ENCODE measurements around the gene SLFN12L. TPM values are rescaled to one million over a fixed set of nuclear protein-coding genes. Genes with fewer than 3 reads are reported as not detected.
"Not testable (repeated sequence)": the region's sequence is repeated elsewhere in the genome, so short reads cannot be mapped to it uniquely, and the experiment has no call there.

Gene SLFN12L
- total RNA-seq, 1 donor = 0.18 TPM

DNA sequence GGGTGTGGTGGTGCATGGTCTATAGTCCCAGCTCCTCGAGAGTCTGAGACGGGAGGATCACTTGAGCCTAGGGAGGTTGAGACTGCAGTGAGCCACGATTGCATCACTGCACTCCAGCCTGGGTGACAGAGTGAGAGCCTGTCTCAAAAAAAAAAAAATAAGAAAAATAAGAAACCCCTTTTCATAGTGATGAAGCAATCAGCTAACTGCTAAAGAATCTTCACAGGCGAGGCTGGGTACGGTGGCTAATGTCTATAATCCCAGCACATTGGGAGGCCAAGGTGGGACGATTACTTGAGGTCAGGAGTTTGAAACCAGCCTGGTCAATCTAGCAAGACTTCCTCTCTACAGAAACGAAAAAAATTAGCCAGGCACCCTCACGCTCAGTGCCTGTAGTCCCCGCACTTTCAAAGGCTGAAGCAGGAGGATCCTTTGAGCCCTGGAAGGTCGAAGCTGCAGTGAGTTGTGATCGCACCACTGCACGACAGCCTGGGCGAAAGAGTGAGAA lies 760 bp downstream of the SLFN12L start:
- TF ChIP-seq, protein P1, sequence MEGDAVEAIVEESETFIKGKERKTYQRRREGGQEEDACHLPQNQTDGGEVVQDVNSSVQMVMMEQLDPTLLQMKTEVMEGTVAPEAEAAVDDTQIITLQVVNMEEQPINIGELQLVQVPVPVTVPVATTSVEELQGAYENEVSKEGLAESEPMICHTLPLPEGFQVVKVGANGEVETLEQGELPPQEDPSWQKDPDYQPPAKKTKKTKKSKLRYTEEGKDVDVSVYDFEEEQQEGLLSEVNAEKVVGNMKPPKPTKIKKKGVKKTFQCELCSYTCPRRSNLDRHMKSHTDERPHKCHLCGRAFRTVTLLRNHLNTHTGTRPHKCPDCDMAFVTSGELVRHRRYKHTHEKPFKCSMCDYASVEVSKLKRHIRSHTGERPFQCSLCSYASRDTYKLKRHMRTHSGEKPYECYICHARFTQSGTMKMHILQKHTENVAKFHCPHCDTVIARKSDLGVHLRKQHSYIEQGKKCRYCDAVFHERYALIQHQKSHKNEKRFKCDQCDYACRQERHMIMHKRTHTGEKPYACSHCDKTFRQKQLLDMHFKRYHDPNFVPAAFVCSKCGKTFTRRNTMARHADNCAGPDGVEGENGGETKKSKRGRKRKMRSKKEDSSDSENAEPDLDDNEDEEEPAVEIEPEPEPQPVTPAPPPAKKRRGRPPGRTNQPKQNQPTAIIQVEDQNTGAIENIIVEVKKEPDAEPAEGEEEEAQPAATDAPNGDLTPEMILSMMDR (IDR thresholded peaks at IDR 0.05; ENCODE audit: insufficient read depth, low read length) = no peak
- H3K4me3 ChIP-seq (ENCODE audit: low read depth, low read length) = no peak overlapping the region
- no peak for DNase-seq (ENCODE audit: low read depth)

DNA sequence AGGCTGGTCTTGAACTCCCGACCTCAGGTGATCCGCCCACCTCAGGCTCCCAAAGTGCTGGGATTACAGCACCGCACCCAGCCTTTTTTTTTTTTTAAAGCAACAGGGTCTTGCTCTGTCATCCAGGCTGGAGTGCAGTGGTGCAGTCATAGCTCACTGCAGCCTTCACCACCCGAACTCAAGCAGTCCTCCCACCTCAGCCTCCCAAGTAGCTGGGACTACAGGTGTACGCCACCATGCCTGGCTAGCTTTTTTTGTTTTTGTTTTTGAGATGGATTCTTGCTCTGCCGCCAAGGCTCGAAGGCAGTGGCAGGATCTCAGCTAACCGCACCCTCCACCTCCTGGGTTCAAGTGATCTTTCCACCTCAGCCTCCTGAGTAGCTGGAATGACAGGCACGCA lies 2.1 kb downstream of the SLFN12L start:
- DNase-seq (ENCODE audit: low read depth); H3K4me3 ChIP-seq (ENCODE audit: low read depth, low read length): not testable (repeated sequence)

GRCh38 chr17:35534576-35535093 lies 2.8 kb downstream of the SLFN12L start:
- DNase-seq (ENCODE audit: low read depth) = no peak
- no peak overlapping the region for H3K4me3 ChIP-seq (ENCODE audit: low read depth, low read length)
- TF ChIP-seq, protein P1 (IDR thresholded peaks at IDR 0.05; ENCODE audit: insufficient read depth, low read length) = no peak

DNA sequence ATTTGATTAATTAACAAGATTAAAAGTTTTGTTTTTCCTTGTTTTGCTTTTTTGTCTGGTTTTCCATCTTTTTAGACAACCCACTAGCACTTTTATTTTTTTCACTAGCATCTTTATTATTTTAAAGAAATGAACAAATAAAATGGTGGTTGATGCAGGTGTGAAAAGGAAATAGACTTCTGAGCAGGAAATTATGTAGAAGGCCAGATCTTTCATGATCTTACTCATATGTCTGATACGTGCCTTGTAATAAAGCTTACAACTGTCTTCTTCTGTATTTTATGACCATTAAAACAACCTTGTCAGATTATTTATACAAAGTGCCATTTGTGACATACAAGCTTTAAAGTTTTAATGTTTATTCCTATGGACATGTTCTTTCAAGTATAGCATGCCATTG lies 6.3 kb downstream of the SLFN12L start:
- TF ChIP-seq, protein P1 (IDR thresholded peaks at IDR 0.05; ENCODE audit: insufficient read depth, low read length) = no peak
- no peak for DNase-seq (ENCODE audit: low read depth)
- no peak overlapping the region for H3K4me3 ChIP-seq (ENCODE audit: low read depth, low read length)

DNA sequence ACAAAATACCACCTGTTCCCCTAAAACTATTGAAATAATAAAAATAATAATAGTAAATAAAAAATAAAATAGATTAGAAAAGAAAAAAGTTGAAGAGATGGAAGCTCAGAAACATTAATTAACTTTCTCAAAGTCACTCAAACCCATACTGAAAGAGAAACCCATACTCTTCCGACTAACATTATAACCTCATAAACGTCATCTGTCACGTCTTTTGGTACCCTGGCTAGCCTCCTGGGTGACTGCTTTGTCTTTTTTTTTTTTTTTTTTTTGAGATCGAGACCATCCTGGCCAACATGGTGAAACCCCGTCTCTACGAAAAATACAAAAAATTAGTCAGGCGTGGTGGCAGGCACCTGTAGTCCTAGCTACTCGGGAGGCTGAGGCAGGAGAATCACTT lies 7.6 kb downstream of the SLFN12L start:
- TF ChIP-seq, protein P1 (IDR thresholded peaks at IDR 0.05; ENCODE audit: insufficient read depth, low read length) = no peak
- no peak overlapping the region for H3K4me3 ChIP-seq (ENCODE audit: low read depth, low read length)
- DNase-seq (ENCODE audit: low read depth) = no peak

- H3K4me3 ChIP-seq (ENCODE audit: low read depth, low read length); DNase-seq (ENCODE audit: low read depth): not testable (repeated sequence)
Measured at GRCh38 chr17:35529326-35529725, 8.2 kb downstream of the SLFN12L start.

- TF ChIP-seq, protein P1 (IDR thresholded peaks at IDR 0.05; ENCODE audit: insufficient read depth, low read length) = no peak
- no peak overlapping the region for H3K4me3 ChIP-seq (ENCODE audit: low read depth, low read length)
- no peak for DNase-seq (ENCODE audit: low read depth)
Measured at GRCh38 chr17:35523296-35523695, 14.2 kb downstream of the SLFN12L start.

GRCh38 chr17:35521654-35522256 lies 15.7 kb downstream of the SLFN12L start:
- not testable (repeated sequence) for H3K4me3 ChIP-seq (ENCODE audit: low read depth, low read length); DNase-seq (ENCODE audit: low read depth)

Measured in fibroblast of the aortic adventitia (primary cell).